Gastroesophageal sphincter (tissue), 3 donors: ENCODE results near the gene OR2T12.
"Not testable (repeated sequence)": the region's sequence is repeated elsewhere in the genome, so short reads cannot be mapped to it uniquely, and the experiment has no call there.

ENCODE experiments used
- POLR2A ChIP-seq, 2 donors: fragments of 450-650 bp; IDR thresholded peaks; one replicate each; pipeline ENCODE4 v1.6.1; 2017; ENCODE audit warnings: antibody characterized with exemption in 2 of 2, mild to moderate bottlenecking in 2 of 2, moderate library complexity in 1 of 2
- POLR2AphosphoS5 ChIP-seq: sonication (generic); formaldehyde crosslinking; IDR thresholded peaks from one replicate; pipeline ENCODE4 v1.6.1; 2017; ENCODE audit warnings: antibody characterized with exemption
- TF ChIP-seq, protein P1 (sequence below), 4 experiments: fragments of 200-600 bp in 2 of 4; fragments of 450-650 bp in 2 of 4; sonication (generic) in 1 of 4; IDR thresholded peaks; one replicate each; pipeline ENCODE4 v1.5.1; 2017 to 2019; ENCODE audit warnings: antibody characterized with exemption in 4 of 4, mild to moderate bottlenecking in 2 of 4, moderate library complexity in 2 of 4

DNA sequence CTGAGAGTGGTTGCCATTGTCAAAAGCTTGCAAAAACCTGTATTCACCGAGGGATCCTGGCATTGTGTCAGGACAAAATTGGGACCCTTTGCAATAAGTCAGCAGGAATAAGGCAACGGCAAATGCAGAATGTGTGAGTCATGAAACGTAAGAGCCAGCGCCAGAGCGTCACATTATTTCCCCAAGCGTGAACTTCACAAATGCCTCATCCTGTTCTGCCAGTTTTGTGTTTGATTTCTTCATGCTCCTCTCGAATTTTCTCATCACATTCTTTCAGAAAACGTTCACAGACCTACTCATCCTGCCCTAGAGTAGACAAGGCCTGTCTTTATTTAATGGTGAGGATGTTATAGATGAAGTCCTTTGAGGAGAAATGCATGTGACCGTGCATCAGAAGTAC is 2.4 kb upstream of the OR2T12 start:
- TF ChIP-seq, protein P1, sequence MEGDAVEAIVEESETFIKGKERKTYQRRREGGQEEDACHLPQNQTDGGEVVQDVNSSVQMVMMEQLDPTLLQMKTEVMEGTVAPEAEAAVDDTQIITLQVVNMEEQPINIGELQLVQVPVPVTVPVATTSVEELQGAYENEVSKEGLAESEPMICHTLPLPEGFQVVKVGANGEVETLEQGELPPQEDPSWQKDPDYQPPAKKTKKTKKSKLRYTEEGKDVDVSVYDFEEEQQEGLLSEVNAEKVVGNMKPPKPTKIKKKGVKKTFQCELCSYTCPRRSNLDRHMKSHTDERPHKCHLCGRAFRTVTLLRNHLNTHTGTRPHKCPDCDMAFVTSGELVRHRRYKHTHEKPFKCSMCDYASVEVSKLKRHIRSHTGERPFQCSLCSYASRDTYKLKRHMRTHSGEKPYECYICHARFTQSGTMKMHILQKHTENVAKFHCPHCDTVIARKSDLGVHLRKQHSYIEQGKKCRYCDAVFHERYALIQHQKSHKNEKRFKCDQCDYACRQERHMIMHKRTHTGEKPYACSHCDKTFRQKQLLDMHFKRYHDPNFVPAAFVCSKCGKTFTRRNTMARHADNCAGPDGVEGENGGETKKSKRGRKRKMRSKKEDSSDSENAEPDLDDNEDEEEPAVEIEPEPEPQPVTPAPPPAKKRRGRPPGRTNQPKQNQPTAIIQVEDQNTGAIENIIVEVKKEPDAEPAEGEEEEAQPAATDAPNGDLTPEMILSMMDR (IDR thresholded peaks at IDR 0.05): not testable (repeated sequence)
- not testable (repeated sequence) for TF ChIP-seq POLR2A (IDR thresholded peaks at IDR 0.05); POLR2AphosphoS5
